Suprapubic skin (tissue), 4 donors: ENCODE data around the gene COL5A1.

Experiments used
- CTCF ChIP-seq, 2 donors: fragments of 200-600 bp in 1 of 2; fragments of 450-650 bp in 1 of 2; sonication (generic) in 1 of 2; IDR thresholded peaks; one replicate each; pipeline ENCODE4 v1.5.1; 2016 to 2019; ENCODE audit warnings: antibody characterized with exemption in 2 of 2, mild to moderate bottlenecking in 1 of 2, moderate library complexity in 1 of 2
- EP300 ChIP-seq: sonication (generic); formaldehyde crosslinking; IDR thresholded peaks from one replicate; pipeline ENCODE4 v1.6.1; 2017; ENCODE audit warnings: antibody characterized with exemption
- POLR2A ChIP-seq, 2 donors: fragments of 450-650 bp; IDR thresholded peaks; one replicate each; pipeline ENCODE4 v1.6.1; 2017; ENCODE audit warnings: antibody characterized with exemption in 2 of 2, mild to moderate bottlenecking in 2 of 2, moderate library complexity in 2 of 2
- POLR2AphosphoS5 ChIP-seq, 3 donors: sonication (generic); formaldehyde crosslinking; IDR thresholded peaks; one replicate each; pipeline ENCODE4 v1.6.1; 2017; ENCODE audit warnings: antibody characterized with exemption in 3 of 3

GRCh38 chr9:134809826-134810225 is 168.2 kb downstream of the COL5A1 start:
- TF ChIP-seq CTCF (IDR thresholded peaks at IDR 0.05) (no peak), POLR2AphosphoS5 (IDR thresholded peaks at IDR 0.05) (no peak), POLR2A (IDR thresholded peaks at IDR 0.05) (no peak), EP300 (no peak)
